ENCODE results near the gene SMAD9.

DNA sequence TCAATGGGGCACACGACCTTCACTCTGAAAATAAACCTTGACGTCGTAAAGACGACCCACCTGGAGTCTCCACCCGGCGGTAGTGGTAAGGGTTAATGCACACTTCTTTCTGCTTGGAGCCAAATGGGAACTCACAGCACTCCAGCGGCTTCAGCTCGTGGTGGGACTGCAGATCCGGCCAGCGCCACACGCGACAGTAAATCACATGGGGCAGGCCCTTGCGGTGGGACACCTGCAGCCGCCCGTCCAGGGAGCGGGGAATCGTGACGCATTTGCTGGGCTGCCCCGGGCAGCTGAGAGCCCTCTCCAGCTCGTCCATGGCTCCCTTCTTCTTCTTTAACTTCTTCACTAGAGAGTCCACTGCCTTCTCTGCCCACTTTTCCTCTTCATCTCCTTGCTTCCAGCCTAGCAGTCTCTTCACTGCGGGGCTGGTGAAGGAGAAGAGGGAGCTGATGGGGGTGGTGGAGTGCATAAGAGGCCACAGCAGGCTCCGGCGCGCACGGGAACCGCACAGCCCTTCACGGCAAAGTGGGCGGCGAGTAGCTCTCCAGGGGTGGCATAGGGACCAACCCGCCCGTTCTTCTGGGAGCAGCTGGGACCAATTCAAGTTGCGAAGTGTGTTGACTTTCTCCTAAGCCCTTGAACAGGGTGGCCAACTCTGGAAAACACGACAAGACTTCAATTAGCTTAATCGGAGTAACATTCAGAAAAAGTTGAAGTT lies 40.7 kb downstream of the SMAD9 start:
- TF ChIP-seq EZH2 (IDR thresholded peaks at IDR 0.05; ENCODE audit: insufficient read depth, poor library complexity, severe bottlenecking): no peak
- TF ChIP-seq EZH2phosphoT487 (IDR thresholded peaks at IDR 0.05; ENCODE audit: insufficient read depth, low read depth): no peak

Measured in GM23248 (cell line).